ENCODE data around the gene L1TD1.
"Not testable (repeated sequence)": the region's sequence is repeated elsewhere in the genome, so short reads cannot be mapped to it uniquely, and the experiment has no call there.

L1TD1 gene

DNA sequence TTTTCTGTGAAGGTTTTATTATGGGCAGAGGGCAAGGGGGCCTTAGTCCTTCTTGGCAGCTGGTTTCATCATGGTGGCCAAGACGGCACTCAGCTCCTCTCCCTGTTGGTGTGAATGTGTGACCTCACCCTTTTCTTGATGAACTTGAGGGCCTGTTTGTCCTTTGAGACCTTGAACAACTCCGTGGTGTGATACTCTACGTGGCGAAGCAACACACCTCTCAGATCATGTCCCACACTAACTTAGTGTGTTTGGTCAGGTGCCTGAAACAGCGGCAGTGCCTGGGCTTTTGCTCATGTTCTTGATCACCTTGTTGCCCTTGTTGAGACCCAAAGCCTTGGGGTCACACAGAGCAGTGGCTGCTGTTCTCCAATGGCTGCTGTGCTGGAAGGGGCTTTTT lies 13.4 kb downstream of the L1TD1 start:
- DNase-seq: no peak

DNA sequence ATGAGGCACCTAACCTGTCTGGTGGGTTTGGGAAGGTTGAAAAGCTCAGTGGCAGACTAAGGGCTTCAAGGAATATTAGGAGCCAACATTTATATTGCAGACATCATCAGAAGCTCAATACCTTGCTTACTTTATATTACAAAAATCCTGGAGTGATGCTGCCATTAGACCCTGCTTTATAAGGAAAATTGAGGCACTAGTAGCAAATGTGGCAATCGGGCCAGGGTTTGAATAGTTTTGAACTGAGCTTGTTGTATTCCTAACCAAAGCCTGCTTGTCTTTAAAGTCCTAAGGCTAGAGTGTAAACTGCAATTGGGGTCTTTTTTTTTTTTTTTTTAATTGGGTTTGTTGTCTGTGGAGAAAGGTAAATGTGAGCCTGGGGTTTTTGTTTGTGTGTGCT lies 14.3 kb downstream of the L1TD1 start:
- DNase-seq: no peak

DNA sequence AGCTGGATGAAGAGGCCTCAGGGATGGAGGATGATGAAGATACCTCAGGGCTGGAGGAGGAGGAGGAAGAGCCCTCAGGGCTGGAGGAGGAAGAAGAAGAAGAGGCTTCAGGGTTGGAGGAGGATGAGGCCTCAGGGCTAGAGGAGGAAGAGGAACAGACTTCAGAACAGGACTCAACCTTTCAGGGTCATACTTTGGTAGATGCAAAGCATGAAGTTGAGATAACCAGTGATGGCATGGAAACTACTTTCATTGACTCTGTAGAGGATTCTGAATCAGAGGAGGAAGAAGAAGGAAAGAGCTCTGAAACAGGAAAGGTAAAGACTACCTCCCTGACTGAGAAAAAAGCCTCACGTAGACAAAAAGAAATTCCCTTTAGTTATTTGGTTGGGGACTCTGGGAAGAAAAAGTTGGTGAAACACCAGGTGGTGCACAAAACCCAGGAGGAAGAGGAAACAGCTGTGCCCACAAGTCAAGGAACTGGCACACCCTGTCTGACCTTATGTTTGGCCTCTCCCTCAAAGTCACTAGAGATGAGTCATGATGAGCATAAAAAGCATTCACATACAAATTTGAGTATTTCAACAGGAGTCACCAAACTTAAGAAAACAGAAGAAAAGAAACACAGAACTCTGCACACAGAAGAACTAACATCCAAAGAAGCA lies 15.4 kb downstream of the L1TD1 start:
- no peak for DNase-seq

DNA sequence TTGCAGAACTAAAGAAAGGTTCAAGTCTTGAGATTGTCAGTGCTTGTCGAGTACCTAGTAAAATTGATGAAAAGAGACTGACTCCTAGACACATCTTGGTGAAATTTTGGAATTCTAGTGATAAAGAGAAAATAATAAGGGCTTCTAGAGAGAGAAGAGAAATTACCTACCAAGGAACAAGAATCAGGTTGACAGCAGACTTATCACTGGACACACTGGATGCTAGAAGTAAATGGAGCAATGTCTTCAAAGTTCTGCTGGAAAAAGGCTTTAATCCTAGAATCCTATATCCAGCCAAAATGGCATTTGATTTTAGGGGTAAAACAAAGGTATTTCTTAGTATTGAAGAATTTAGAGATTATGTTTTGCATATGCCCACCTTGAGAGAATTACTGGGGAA lies 16.3 kb downstream of the L1TD1 start:
- no peak for DNase-seq

DNA sequence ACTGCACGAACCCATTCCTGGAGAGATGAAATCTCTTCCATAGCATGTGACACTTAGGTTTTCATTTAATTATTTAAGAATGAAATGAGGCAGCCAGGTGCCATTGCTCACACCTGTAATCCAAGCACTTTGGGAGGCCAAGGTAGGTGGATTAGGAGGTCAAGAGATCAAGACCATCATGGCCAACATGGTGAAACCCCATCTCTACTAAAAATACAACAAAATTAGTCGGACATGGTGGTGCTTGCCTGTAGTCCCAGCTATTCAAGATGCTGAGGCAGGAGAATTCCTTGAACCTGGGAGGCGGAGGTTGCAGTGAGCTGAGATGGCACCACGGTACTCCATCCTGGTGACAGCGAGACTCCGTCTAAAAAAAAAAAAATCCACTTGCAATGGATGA lies 17.8 kb downstream of the L1TD1 start:
- DNase-seq: no peak

DNA sequence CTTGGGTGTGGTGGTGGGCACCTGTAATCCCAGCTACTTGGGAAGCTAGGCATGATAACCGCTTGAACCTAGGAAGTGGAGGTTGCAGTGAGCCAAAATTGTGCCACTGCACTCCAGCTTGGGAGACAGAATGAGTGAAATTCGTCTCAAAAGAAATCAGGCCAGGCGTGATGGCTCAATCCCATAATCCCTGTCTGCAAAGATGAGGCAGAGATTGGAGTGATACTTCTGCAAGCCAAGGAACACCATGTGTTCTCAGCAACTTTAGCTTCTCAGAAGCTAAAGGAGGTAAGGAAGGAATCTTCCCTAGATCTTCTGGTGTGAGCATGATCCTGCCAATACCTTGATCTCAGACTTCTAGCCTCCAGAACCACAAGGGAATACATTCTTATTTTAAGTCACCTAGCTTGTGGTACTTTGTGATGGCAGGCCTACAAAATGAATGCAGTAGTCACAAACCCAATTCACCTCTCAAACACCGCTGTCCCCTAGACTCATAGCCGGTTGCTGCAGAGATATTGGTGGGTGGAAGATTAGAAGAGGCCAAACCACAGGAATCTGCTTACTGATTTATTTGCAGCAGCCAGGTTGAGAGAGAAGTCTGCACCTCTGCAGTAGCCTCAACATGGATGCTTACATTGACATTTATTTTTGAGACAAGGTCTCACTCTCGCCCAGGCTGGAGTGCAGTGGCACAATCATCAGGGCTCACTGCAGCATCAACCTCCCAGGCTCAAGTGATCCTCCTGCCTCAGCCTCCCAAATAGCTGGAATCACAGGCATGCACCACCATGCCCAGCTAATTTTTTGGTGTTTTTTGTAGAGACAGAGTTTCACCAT lies 18.6 kb downstream of the L1TD1 start:
- DNase-seq: no peak

DNA sequence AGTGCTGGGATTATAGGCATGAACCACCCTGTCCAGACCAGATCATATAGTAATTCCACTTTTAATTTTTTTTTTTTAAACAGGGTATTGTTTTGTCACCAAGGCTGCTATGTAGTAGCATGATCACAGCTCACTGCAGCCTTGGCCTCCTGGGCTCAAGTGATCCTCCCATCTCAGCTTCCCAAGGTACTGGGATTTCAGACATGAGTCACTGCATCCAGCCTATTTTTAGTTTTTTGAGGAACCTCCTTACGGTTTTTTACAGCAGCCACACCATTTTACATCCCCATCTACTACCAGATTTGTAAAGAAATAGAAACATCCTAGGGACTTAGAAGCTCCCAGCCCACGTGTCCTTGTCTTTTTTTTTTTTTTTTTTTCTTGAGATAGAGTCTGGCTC lies 24.0 kb downstream of the L1TD1 start:
- DNase-seq: no peak

DNA sequence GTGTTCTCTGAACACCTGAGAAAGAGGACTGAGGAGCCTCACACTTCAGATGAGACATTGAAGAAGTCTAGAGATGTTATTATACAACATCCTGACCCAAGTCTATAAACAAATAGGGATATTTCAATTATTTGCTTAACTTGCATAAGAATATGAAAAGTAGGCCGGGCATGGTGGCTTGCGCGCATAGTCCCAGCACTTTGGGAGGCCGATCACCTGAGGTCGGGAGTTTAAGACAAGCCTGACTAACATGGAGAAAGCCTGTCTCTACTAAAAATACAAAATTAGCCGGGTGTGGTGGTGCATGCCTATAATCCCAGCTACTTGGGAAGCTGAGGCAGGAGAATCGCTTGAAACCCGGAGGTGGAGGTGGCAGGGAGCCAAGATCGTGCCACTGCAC lies 25.8 kb downstream of the L1TD1 start:
- not testable (repeated sequence) for DNase-seq

DNA sequence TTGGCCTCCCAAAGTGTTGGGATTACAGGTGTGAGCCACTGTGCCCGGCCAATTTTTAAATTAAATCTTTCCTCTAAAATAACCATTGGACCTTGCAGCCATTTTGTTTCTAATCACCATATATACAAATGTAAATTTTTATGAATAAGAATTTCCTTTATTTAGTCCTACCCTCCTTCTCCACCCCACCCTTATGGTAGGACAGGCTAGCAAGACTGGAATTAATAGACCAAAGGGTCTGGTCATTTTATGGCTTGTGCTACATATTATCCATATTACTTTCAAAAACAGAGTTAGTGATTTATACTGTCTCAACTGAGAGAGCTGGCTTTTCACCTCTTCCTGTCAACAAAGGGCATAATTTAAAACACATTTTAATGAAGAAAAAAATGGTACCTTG lies 26.5 kb downstream of the L1TD1 start:
- no peak for DNase-seq

DNA sequence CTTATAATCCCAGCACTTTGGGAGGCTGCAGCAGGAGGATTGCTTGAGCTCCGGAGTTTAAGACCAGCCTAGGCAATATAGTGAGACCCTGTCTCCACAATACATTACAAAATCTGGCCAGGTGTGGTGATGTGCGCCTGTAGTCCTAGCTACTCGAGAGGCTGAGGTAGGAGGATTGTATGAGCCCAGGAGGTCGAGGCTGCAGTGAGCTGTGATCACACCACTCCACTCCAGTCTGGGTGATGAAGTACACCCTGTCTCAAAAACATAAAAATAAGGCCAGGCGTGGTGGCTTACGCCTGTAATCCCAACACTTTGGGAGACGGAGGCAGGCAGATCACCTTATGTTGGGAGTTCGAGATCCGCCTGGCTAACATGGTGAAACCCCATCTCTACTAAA lies 27.7 kb downstream of the L1TD1 start:
- no peak for DNase-seq

DNA sequence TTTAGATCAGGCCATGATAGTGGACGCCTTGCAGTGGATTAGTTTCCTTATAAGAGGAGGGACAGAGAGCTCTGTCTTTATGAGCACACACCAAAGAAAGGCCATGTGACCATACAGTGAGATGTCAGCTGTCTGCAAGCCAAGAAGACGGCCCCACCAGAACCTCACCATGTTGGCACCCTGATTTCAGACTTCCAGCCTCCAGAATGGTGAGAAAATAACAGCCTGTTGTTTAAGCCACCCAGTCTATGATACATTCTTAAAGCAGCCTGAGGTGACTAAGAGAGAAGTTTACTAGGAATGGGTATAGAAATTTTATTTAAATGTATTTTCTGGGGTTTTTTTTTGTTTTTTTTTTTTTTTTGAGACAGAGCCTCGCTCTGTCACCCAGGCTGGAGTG lies 29.5 kb downstream of the L1TD1 start:
- no peak for DNase-seq

DNA sequence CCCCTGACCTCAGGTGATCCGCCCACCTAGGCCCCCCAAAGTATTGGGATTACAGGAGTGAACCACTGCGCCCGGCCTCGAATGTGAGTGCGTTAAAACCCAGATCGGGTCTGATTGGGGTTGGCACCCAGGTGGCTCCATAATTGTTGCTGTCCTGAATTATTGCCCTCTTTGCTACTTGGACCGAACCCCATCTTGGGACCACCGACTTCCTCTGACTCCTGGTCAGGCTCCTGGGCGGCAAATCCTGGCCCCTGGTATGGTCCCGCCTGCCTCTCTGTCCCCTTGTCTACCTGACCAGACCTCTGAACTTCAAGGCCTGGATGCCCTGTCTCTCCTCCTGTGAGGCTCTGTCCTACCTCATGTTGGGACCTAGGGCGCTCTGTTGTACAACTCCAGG lies 32.8 kb downstream of the L1TD1 start:
- no peak for DNase-seq

DNA sequence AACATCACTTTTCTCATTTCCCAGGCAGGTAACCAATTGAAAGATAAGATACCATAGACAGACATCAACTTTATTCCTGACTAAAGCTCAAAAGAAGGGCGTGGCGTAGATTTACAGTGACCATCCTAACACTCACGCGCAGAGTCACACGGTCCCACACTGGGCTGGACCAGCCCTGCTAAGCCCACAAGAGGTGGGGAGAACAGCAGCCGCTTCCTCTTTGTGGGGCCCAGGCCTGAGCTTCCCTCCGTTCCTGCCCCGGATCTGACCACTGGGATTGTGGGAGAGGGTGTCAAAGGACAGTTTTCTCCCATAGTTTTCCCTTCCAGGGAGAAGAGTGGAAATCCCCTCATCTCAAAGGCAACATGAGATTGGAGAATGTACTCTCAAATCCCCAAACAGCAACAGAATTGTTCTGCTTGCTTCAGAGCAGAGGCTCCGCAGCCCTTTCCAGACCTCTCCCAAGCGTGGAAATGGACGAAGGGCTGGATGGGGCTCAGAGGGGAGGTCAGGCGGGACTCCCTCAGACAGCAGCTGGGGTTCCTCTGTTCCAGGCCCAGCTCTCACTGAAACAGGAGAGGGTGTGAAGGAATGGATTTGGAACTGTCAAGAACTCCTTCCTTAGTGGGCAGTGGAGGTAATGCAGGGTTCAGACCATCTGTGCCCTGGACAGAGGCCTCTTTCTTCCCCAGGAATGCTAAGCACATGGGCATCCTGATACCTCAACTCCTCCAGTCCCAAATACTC lies 33.7 kb downstream of the L1TD1 start:
- DNase-seq: no peak

DNA sequence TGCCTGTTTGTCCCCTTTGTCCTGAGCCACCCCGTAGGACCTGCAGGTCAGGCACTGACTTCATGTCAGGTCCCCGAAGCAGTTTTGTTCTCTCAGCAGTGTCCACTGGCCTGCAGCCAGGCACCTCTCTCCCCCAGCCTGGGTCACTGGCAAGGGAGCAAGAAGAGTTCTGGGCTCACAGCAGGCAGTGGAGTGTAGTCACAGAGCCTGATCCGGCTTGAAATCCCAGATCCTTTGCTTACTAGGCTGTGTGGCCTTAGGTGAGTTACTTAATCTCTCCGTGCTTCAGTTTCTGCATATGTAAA lies 34.2 kb downstream of the L1TD1 start:
- DNase-seq: no peak

DNA sequence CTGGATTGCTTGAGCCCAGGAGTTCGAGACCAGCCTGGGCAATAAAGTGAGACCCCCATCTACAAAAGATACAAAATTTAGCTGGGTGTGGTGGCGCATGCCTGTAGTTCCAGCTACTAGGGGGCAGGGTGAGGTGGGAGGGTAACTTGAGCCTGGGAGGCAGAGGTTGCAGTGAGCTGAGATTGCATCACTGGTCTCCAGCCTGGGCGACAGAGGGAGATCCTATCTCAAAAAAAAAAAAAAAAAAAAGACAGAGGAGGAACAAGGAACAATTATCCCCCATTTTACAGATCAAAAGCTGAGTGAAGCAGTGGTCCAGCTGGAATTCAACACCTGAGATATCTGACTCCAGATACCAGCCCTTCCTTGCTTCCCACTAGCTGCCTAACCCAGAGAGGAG lies 34.8 kb downstream of the L1TD1 start:
- DNase-seq: no peak

DNA sequence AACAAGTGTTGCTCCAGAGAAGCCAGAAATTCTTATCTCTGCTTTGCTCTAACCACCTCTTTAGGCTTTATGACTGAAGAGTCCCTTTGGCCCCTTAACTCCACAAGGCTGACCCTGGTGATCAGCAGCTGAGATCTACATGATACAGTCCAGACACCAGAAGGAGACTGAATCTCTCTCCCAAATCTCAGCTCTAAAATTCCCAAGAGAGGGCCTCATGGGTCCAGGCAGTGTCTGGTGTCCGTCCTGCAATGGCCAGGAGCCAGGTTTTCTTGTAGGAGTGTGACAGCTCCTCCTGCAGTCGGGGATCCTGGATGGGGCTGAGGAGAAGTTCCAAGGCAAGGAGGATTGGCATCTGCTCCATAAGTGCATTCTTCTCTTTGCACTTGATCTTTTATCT lies 35.3 kb downstream of the L1TD1 start:
- no peak for DNase-seq

DNA sequence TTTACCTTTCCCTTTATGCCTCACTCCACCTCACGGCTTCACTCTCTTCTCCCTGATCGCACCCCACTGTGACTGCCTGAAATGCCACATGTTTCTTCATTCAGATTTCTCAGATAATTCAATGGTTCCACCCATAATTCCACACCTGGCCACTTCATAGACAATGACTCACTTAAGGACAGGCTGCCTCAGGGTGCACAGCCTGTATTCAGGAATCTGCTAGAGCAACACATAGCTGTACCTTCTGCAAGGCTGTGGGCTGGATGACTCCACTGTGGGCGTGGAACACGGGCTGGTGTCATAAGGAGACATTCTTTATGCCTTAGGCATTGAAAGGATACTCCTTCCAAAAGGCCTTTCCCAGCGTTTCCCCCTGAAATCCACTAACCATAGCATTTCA lies 36.1 kb downstream of the L1TD1 start:
- DNase-seq: no peak

DNA sequence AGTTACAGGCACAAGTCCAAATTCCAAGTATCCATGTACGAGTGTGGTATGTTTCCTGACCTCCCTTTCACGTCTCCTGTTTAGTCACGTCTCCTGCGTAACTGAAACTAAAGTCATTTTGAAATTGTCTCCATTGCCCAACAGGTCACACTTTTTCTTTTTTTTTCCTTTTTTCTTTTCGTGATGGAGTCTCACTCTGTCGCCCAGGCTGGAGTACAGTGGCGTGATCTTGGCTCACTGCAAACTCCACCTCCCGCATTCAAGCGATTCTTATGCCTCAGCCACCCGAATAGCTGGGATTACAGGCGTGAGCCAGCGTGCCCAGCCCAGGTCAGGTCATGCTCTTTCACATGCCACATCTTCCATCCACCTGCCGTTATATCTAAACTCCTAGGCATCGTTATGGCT lies 38.2 kb downstream of the L1TD1 start:
- DNase-seq: no peak

DNA sequence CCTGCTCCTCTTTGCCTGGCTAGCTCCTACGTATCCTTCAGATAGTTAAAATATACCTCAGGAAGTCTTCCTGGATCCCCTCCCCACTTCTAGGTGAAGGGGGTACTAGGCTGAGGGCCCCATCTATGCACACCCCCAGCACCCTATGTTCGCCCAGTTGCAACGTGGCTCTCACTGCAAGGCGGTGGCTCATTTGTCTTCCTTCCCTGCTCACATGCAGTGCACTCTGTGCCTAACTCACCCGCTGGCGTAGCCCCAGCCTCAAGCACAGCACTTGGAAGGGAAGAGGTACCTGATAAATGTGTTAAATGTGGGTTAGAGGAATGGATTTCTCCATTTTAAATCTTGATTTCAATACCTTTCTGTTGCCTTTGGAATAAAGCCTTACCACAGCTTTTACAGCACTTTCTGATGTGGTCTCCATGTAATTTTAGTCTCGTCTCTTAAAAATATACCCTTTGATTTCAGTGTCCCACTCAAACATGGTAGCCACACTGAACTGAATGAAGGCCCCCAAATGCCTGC lies 39.3 kb downstream of the L1TD1 start:
- DNase-seq: no peak

DNA sequence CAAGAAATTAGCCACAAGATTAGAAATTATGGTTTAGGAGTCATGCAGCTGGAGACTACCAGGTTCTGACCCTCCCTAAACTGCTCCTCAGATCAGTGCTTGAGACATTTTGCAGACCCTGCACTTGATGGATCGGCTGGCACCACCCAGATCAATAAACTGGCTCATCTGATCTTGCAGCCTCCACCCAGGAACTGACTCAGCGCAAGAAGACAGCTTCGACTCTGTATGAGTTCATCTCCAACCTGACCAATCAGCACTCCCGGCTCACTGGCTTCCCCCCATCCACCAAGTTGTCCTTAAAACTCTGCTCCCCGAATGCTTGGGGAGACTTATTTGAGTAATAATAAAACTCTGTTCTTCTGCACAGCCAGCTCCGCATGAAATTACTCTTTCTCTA lies 40.0 kb downstream of the L1TD1 start:
- peak; percentile 4 for DNase-seq

DNA sequence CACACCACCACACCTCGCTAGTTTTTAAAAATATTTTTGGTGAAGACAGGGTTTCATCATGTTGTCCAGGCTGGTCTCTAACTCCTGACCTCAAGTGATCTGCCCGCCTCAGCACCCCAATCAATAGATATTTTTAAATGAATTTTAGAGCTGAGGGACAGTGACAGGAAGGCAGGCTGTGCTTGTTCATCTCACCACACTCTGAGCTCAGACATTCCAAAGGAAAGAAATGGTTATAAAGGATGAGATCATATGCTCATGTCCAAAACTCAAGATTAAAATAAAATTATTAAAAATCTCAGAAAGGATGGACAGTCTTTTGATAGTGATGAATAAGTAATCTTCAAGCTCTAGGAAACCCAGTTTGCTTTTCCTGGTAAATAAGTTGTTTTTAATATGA lies 40.9 kb downstream of the L1TD1 start:
- DNase-seq: no peak

DNA sequence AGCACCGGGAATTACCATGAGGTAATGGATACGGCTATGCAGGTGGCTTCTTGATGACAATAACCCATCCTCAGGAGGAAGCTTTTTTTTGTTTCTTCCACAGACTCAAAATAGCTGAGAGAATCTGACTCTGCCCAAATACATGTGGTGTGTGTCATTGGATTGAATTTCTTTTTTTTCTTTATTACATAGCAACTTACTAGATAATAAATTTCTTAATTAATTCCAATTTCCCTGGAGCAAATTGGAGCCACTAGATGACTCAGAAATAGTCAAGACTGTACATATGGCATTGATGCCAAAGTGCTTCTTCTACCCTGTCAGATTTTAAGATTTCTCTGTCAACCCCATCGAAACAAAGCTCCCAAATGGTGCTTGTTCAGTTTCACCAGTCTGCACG lies 42.7 kb downstream of the L1TD1 start:
- no peak for DNase-seq

DNA sequence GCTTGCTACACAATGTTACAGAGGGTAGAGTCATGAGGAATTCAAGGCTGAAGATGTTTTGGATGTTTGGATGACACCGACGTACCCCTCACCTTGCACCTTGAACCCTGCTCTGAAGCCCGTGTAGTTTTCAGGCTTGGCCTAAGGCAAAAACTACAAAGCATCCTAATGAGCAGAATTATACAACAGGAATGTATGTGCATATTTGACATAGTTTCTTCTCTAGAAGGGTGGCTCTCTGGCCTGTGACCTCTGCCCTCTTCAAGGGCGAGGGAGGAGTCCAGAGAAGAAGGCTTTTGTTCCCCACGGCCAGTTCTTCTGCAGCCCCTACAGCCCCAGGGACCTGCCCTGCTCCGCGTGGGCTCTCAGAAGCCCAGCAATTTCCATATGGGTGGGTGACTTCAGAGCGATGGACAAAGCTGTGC lies 43.3 kb downstream of the L1TD1 start:
- DNase-seq: no peak

DNA sequence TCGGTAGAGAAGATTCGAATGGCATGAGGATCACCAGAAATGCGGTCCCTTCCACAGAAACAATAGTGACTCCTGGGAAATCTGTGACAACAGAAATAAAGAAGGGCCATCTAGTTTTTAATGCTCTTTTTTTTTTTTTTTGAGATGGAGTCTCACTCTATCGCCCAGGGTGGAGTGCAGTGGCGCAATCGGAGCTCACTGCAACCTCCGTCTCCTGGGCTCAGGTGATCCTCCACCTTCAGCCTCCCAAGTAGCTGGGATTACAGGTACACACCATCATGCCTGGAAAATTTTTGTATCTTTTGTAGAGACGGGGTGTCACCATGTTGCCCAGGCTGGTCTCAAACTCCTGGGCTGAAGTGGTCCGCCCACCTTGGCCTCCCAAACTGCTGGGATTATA lies 43.9 kb downstream of the L1TD1 start:
- DNase-seq: no peak
